Testis (tissue), 3 donors: ENCODE data around the gene NCSTN. TPM values are rescaled to one million over a fixed set of nuclear protein-coding genes. Genes with fewer than 3 reads are reported as not detected.

Experiments
- DNase-seq: peaks from one replicate; pipeline ENCODE4 v3.0.0-alpha.2; 2019
- H3K27ac ChIP-seq, 2 donors: fragments of 200-600 bp; sonication (generic); one replicate each; pipeline ENCODE4 v1.5.1; 2019
- H3K27me3 ChIP-seq: fragments of 200-600 bp; sonication (generic); one replicate; pipeline ENCODE4 v1.5.1; 2019
- H3K36me3 ChIP-seq: fragments of 200-600 bp; sonication (generic); one replicate; pipeline ENCODE4 v1.5.1; 2017; ENCODE audit warnings: low read depth; ENCODE audit errors: missing control alignments
- H3K4me1 ChIP-seq: fragments of 200-600 bp; sonication (generic); one replicate; pipeline ENCODE4 v1.5.1; 2019
- H3K4me3 ChIP-seq, 2 donors: fragments of 200-600 bp; sonication (generic); one replicate each; pipeline ENCODE4 v1.5.1; 2017 to 2019
- H3K9me3 ChIP-seq: fragments of 200-600 bp; sonication (generic); one replicate; pipeline ENCODE4 v1.5.1; 2017
- POLR2A ChIP-seq: fragments of 450-650 bp; IDR thresholded peaks from one replicate; pipeline ENCODE4 v1.6.1; 2017; ENCODE audit warnings: antibody characterized with exemption, mild to moderate bottlenecking, moderate library complexity
- WGBS, 2 donors: methylation state at CpG; one replicate each; pipeline ENCODE4 v1.1.5; 2018; 5-methylcytosine and 5-hydroxymethylcytosine counted together
- intact Hi-C: fragments of 100-400 bp; cut with DNase I; formaldehyde crosslinking; loops from one replicate; pipeline ENCODE4 v1.15.1; 2023; ENCODE audit warnings: low total_unique reads
- polyA plus RNA-seq: library from polyadenylated mRNA; stranded (reverse); fragments of 350-450 nt; fragmentation: Illumina TruSeq; extraction: RNeasy Lipid Tissue Mini Kit (QIAGEN cat#74804); gene quantifications from one replicate; pipeline ENCODE4 v1.2.3, GENCODE V29; 2014; ENCODE audit warnings: low read depth, low replicate concordance; ENCODE audit not compliant: insufficient read depth
- small RNA-seq, 2 donors: library from RNA; depleted of rRNA; stranded (forward); fragments of <200 nt; gene quantifications; one replicate each; pipeline ENCODE3, GENCODE V24; 2016
- total RNA-seq, 2 donors: library from RNA; depleted of rRNA; stranded (reverse); fragments of >200 nt; gene quantifications; one replicate each; pipeline ENCODE4 v1.2.3, GENCODE V29; 2016
- TF ChIP-seq, protein P1 (sequence below), 3 experiments: fragments of 450-650 bp in 2 of 3; fragments of 200-600 bp in 1 of 3; sonication (generic) in 1 of 3; IDR thresholded peaks; one replicate each; pipeline ENCODE4 v1.5.1; 2016 to 2019; ENCODE audit warnings: antibody characterized with exemption in 3 of 3, mild to moderate bottlenecking in 2 of 3, moderate library complexity in 1 of 3

Gene NCSTN
- total and polyA plus RNA-seq, 3 donors from 2014 or later: 109 to 115 (median 112) TPM

DNA sequence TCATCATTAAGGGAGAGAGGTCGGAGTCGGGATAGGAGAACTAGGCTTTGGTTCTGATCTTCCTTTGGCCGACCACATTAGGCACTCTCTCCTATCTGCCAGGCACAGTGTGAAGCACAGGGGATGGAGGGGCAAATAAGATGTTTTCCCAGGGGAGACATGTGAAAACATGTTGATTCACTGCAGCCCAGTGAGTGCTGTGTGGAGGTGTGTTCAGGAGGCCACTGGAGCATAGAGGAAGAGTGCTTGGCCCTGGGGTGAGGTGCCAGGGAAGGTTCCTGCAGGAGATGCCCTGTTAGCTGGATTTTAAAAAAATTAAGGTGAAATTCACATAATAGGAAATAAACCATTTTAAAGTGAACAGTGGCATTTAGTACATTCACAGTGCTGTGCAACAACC, 60.9 kb downstream of the NCSTN start:
- no peaks in the 10 kb centered on the region for H3K27me3 ChIP-seq
- intact Hi-C loops: no loop called here
- TF ChIP-seq, protein P1, sequence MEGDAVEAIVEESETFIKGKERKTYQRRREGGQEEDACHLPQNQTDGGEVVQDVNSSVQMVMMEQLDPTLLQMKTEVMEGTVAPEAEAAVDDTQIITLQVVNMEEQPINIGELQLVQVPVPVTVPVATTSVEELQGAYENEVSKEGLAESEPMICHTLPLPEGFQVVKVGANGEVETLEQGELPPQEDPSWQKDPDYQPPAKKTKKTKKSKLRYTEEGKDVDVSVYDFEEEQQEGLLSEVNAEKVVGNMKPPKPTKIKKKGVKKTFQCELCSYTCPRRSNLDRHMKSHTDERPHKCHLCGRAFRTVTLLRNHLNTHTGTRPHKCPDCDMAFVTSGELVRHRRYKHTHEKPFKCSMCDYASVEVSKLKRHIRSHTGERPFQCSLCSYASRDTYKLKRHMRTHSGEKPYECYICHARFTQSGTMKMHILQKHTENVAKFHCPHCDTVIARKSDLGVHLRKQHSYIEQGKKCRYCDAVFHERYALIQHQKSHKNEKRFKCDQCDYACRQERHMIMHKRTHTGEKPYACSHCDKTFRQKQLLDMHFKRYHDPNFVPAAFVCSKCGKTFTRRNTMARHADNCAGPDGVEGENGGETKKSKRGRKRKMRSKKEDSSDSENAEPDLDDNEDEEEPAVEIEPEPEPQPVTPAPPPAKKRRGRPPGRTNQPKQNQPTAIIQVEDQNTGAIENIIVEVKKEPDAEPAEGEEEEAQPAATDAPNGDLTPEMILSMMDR (IDR thresholded peaks at IDR 0.05): no peak
- TF ChIP-seq POLR2A: no peak
- H3K4me1 ChIP-seq: peaks cover 11% of the 10 kb centered on the region
- no peaks in the 10 kb centered on the region for H3K9me3 ChIP-seq
- H3K4me3 ChIP-seq: no peak overlapping the region
- no peak for DNase-seq
- H3K27ac ChIP-seq: no peak overlapping the region
- WGBS, 2 donors: 96 to 98% methylated on average over 3 of the region's 3 CpGs
- H3K36me3 ChIP-seq: no peaks in the 10 kb centered on the region

DNA sequence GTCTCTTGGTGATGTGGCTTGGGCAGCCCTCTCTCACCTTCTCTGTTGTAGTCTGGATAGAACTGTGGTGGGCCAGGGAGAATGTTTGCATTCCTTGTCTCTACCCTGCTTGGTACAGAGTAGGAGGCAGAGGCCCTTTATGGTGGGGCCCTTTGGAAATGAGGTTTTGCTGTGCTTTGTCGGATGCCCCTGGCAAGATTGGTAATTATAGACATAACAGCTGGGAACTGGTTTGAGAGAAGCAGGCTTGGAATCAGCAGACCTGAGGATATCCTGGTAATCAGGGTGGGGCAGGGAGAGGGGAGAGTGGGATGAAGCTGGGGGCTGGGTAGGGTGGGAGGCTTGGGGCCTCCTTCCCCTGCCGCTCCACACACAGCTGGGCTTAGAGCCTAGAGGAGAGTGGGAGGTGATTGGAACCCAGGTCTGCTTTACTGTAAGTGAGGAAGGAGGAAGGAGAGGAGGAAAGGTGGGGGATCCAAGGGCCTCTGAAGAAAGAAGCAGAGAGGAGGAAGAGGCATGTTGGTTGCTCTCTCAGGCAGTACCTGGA, 62.2 kb downstream of the NCSTN start:
- Histone ChIP-seq H3K27ac (no peak overlapping the region), H3K4me1 (peaks cover 11% of the 10 kb centered on the region), H3K9me3 (no peaks in the 10 kb centered on the region), H3K27me3 (no peaks in the 10 kb centered on the region), H3K4me3 (no peak overlapping the region), H3K36me3 (no peaks in the 10 kb centered on the region)
- intact Hi-C loops: no loop called here
- WGBS, 2 donors: 79 to 94% methylated on average over 2 of the region's 2 CpGs
- TF ChIP-seq, protein P1 (IDR thresholded peaks at IDR 0.05): no peak
- no peak for TF ChIP-seq POLR2A
- no peak for DNase-seq

DNA sequence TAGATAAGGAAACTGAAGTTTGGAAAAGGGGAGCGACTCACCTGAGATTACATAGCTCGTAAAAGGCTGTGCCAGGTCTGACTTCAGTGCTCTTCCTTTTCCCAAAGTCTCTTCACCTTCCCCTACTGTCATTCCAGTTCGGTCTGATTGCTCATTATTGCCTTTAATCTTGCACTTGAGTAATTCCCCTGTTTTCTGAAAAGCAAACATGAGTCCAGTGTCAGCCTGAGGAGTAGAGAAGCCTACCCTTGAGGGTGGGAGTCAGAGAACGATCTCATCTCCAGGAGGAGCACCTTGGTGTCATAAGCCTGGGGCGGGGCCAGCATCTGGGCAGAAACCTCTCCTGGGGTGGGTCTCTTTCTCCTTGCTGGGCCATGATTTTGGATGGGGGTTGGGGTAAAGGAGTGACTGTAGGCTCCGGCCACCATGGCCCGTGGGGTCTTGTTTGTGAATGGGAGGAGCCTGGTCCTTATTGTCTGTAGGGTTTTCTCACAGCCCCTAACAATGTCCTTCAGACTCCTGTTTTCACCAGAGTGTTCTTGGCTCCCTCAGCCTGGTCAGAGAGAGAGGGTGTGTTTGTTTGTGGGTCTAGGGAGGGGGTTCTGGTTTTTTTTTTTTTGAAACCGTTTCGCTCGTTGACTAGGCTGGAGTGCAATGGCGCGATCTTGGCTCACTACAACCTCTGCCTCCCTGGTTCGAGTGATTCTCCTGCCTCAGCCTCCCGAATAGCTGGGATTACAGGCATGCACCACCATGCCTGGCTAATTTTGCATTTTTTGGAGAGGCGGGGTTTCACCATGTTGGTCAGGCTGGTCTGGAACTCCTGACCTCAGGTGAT, 63.2 kb downstream of the NCSTN start:
- no peak for DNase-seq
- TF ChIP-seq POLR2A: no peak
- TF ChIP-seq, protein P1 (IDR thresholded peaks at IDR 0.05): no peak
- no peaks in the 10 kb centered on the region for H3K27me3 ChIP-seq
- H3K4me3 ChIP-seq: no peak overlapping the region
- intact Hi-C loops: no loop called here
- no peaks in the 10 kb centered on the region for H3K36me3 ChIP-seq
- H3K4me1 ChIP-seq: peaks cover 9% of the 10 kb centered on the region
- 89 to 93% methylated on average over 14 to 15 of the region's 15 CpGs for WGBS, 2 donors
- no peak overlapping the region for H3K27ac ChIP-seq
- H3K9me3 ChIP-seq: no peaks in the 10 kb centered on the region

DNA sequence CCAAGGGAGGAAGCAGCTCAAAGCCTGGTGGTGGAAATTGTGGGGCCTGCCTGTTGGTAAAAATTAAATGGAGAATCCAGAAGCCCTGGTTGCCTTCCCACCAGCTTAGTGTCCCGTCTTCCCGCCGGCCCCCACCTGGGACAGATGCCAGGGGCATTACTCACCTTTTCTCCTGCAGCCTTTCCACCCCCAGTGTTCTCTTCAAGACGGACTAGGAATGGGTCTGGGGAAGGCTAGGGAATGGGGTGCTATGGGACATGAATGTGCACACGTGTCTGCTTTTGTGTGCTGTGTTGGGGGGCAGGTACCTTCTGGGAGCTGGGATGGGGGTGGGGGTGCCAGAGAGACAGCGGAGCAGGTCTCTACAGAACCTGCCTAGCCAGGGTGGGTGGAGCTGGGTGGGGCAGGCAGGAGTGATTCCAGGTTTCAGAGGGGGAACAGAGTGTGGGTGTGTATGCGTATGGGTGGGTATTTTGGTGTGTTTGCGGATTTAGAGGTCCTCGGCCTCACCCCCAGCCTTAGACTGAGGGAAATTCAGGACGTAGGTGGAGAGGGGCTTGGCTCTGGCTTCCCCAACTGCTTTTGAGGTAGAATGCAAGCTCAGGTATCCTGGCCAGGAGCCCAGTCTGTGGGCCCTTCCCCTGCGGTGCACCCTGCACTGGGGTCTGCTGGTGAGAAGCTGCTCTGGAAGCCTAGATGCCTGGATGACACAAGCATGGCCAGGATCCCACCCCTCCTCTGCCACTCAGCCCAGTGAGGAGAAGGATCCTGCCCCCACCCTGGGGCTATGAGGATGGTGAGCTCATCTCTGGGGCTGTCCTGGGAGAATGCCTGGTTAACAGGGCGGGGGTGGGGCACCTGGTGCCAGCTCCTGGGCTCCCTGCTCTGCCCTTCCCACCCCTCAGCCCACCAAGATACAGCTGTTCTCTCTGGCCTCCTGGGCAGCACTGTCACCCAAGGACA, 64.9 kb downstream of the NCSTN start:
- DNase-seq: no peak

More for the DNA sequence above, 64.9 kb downstream of the NCSTN start:
- 77 to 93% methylated on average over 8 to 12 of the region's 12 CpGs for WGBS, 2 donors
- H3K27ac ChIP-seq: no peak overlapping the region
- TF ChIP-seq, protein P1 (IDR thresholded peaks at IDR 0.05): no peak
- no peak for TF ChIP-seq POLR2A
- intact Hi-C loops: no loop called here
- no peaks in the 10 kb centered on the region for H3K9me3 ChIP-seq
- no peaks in the 10 kb centered on the region for H3K27me3 ChIP-seq
- H3K4me3 ChIP-seq: no peak overlapping the region
- no peaks in the 10 kb centered on the region for H3K4me1 ChIP-seq
- no peaks in the 10 kb centered on the region for H3K36me3 ChIP-seq

Small RNA genes lying within 50 kb of the gene (small RNA-seq; reads per million reads assigned to genes)
- 0 reads per million in 2 donors for gene RF00019
- 0 reads per million in 2 donors for gene RNU4-42P

Other genes with a start within 250 kb of the NCSTN start
- gene IGSF8, start 244.8 kb upstream of the NCSTN start, total RNA-seq: 100 to 1,000 TPM; 104 to 119 TPM
- gene IGSF8, start 244.8 kb upstream of the NCSTN start, polyA plus RNA-seq: 79.8 TPM
- gene ATP1A2, start 227.6 kb upstream of the NCSTN start, total RNA-seq: 10 to 100 TPM; 14.2 to 27.9 TPM
- gene ATP1A2, start 227.6 kb upstream of the NCSTN start, polyA plus RNA-seq: 13.2 TPM
- gene ATP1A4, start 191.8 kb upstream of the NCSTN start, total RNA-seq: 10 to 100 TPM; 13.3 to 23.0 TPM
- 38.6 TPM for gene ATP1A4, start 191.8 kb upstream of the NCSTN start, polyA plus RNA-seq
- 1 to 10 TPM; 3.4 to 5.6 TPM for gene CASQ1, start 152.8 kb upstream of the NCSTN start, total RNA-seq
- gene CASQ1, start 152.8 kb upstream of the NCSTN start, polyA plus RNA-seq: 10.2 TPM
- gene PEA15, start 138.0 kb upstream of the NCSTN start, total RNA-seq: 100 to 1,000 TPM; 168 to 229 TPM
- 421 TPM for gene PEA15, start 138.0 kb upstream of the NCSTN start, polyA plus RNA-seq
- 100 to 1,000 TPM; 233 to 240 TPM for gene DCAF8, start 80.8 kb upstream of the NCSTN start, total RNA-seq
- gene DCAF8, start 80.8 kb upstream of the NCSTN start, polyA plus RNA-seq: 127 TPM
- 10 to 100 TPM; 48.5 to 56.6 TPM for gene PEX19, start 58.2 kb upstream of the NCSTN start, total RNA-seq
- 63.5 TPM for gene PEX19, start 58.2 kb upstream of the NCSTN start, polyA plus RNA-seq
- 100 to 1,000 TPM; 114 to 123 TPM for gene COPA, start 133 bp upstream of the NCSTN start, total RNA-seq
- gene COPA, start 133 bp upstream of the NCSTN start, polyA plus RNA-seq: 88.9 TPM
- under 1 TPM; 0.37 to 0.63 TPM for gene NHLH1, start 23.7 kb downstream of the NCSTN start, total RNA-seq
- gene NHLH1, start 23.7 kb downstream of the NCSTN start, polyA plus RNA-seq: 0.20 TPM
- gene VANGL2, start 57.2 kb downstream of the NCSTN start, total RNA-seq: 1 to 10 TPM; 3.6 to 3.8 TPM
- 5.9 TPM for gene VANGL2, start 57.2 kb downstream of the NCSTN start, polyA plus RNA-seq
- gene SLAMF6, start 179.9 kb downstream of the NCSTN start, total RNA-seq: 1 to 10 TPM in 1 of 2 donors, under 1 TPM in 1; 0.68 to 1.6 TPM
- gene SLAMF6, start 179.9 kb downstream of the NCSTN start, polyA plus RNA-seq: 2.3 TPM
- gene CD84, start 236.1 kb downstream of the NCSTN start, total RNA-seq: 1 to 10 TPM; 6.4 to 6.9 TPM
- 7.7 TPM for gene CD84, start 236.1 kb downstream of the NCSTN start, polyA plus RNA-seq